Right lobe of liver (tissue), 4 donors: Measurements from ENCODE around the gene LDAH.

ENCODE experiments used
- POLR2A ChIP-seq: fragments of 450-650 bp; IDR thresholded peaks from one replicate; pipeline ENCODE4 v1.6.1; 2017; ENCODE audit warnings: antibody characterized with exemption, mild to moderate bottlenecking
- TF ChIP-seq, protein P1 (sequence below), 4 donors: fragments of 200-600 bp in 3 of 4; fragments of 450-650 bp in 1 of 4; IDR thresholded peaks; one replicate each; pipeline versions ENCODE4 v1.5.1 to v1.8.0; 2016 to 2022; ENCODE audit warnings: antibody characterized with exemption in 4 of 4, mild to moderate bottlenecking in 2 of 4
- donor health status: DM: no; HTN: no; CAD: no.
- donor health status: DM: no; HTN: no; CAD: no.
- donor health status: DM: no; HTN: yes; CAD: no.

DNA sequence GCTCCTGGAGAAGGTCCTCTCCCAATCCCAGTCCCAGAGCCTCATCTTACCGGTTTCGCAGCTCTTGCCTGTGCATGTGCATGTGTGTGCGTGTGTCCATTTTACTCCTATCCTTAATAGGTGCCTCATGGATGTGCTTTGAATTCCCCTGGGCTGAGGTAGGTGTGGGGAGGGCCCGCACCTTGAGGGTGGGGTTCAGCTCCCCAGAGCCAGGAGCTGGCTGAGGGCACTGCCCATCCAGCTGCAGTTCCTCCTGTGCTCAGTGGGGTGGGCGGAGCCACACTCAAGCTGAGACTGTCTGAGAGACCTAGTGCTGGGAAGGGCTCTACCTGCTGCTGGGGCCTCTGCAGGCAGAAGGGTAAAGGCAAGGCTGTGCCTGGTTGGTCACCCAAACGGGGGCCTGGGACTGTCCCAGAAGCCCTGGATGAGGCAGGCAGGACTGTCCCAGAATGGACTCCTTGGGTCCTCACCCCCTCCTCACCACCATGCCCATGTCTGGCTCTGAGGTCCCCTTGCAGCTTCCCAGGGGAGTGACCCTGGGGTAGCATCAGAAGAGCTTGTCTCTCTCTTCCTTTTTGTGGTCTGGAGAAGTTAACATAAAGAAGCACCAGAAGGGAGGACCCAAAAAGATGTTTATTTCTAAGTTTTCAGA lies 147.1 kb downstream of the LDAH start:
- TF ChIP-seq, protein P1, sequence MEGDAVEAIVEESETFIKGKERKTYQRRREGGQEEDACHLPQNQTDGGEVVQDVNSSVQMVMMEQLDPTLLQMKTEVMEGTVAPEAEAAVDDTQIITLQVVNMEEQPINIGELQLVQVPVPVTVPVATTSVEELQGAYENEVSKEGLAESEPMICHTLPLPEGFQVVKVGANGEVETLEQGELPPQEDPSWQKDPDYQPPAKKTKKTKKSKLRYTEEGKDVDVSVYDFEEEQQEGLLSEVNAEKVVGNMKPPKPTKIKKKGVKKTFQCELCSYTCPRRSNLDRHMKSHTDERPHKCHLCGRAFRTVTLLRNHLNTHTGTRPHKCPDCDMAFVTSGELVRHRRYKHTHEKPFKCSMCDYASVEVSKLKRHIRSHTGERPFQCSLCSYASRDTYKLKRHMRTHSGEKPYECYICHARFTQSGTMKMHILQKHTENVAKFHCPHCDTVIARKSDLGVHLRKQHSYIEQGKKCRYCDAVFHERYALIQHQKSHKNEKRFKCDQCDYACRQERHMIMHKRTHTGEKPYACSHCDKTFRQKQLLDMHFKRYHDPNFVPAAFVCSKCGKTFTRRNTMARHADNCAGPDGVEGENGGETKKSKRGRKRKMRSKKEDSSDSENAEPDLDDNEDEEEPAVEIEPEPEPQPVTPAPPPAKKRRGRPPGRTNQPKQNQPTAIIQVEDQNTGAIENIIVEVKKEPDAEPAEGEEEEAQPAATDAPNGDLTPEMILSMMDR (IDR thresholded peaks at IDR 0.05), result peak in 1 of 4 donors; percentile 16
- TF ChIP-seq POLR2A, result no peak
